ENCODE results near the gene UBE2N. TPM values are rescaled to one million over a fixed set of nuclear protein-coding genes. Genes with fewer than 3 reads are reported as not detected.
"Not testable (repeated sequence)": the region's sequence is repeated elsewhere in the genome, so short reads cannot be mapped to it uniquely, and the experiment has no call there.

The UBE2N gene
- total RNA-seq, 1 donor from 2014 or later, result 150 TPM

GRCh38 chr12:93390549-93391297, 51.0 kb downstream of the UBE2N start:
- Mint-ChIP-seq H3K36me3 (ENCODE audit: low read depth, unreplicated experiment) (no peaks in the 10 kb centered on the region), H3K9me3 (ENCODE audit: unreplicated experiment) (no peaks in the 10 kb centered on the region), H3K27ac (ENCODE audit: unreplicated experiment) (no peak overlapping the region), H3K27me3 (ENCODE audit: unreplicated experiment) (peaks cover 2% of the 10 kb centered on the region), H3K4me3 (ENCODE audit: unreplicated experiment) (no peak overlapping the region), H3K4me1 (ENCODE audit: unreplicated experiment) (peaks cover 3% of the 10 kb centered on the region)
- no peak for DNase-seq (ENCODE audit: low spot score)
- TF ChIP-seq CTCF (IDR thresholded peaks at IDR 0.05; ENCODE audit: unreplicated experiment), result no peak

DNA sequence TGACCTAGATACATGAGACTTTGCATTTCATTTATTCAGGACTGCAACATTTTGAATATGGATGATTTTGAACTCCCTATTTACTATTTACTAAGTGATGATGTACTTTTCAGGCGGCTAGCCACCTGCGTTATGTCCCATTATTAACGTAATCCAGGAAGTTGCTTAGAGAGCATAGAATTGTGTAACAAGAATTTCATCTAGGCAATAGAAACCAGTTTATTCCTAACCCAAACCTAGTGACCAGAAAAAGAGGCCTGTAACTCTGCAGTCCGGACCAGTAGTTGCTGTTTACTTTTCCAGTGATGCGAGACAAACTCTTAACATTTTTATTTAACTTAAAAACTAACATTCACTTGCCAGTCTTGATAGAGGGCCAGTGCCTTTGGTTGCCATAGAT, 51.7 kb downstream of the UBE2N start:
- TF ChIP-seq CTCF (IDR thresholded peaks at IDR 0.05; ENCODE audit: unreplicated experiment), result no peak
- H3K4me1 Mint-ChIP-seq (ENCODE audit: unreplicated experiment), result peaks cover 6% of the 10 kb centered on the region
- H3K36me3 Mint-ChIP-seq (ENCODE audit: low read depth, unreplicated experiment), result no peaks in the 10 kb centered on the region
- no peak for DNase-seq (ENCODE audit: low spot score)
- H3K27me3 Mint-ChIP-seq (ENCODE audit: unreplicated experiment), result peaks cover 2% of the 10 kb centered on the region
- H3K4me3 Mint-ChIP-seq (ENCODE audit: unreplicated experiment), result no peak overlapping the region
- H3K9me3 Mint-ChIP-seq (ENCODE audit: unreplicated experiment), result no peaks in the 10 kb centered on the region
- H3K27ac Mint-ChIP-seq (ENCODE audit: unreplicated experiment), result no peak overlapping the region

GRCh38 chr12:93387780-93388179, 54.0 kb downstream of the UBE2N start:
- no peak for TF ChIP-seq CTCF (IDR thresholded peaks at IDR 0.05; ENCODE audit: unreplicated experiment)
- Mint-ChIP-seq H3K27me3 (ENCODE audit: unreplicated experiment) (peaks cover 2% of the 10 kb centered on the region), H3K4me3 (ENCODE audit: unreplicated experiment) (no peak overlapping the region), H3K9me3 (ENCODE audit: unreplicated experiment) (no peaks in the 10 kb centered on the region), H3K4me1 (ENCODE audit: unreplicated experiment) (peaks cover 6% of the 10 kb centered on the region), H3K36me3 (ENCODE audit: low read depth, unreplicated experiment) (no peaks in the 10 kb centered on the region), H3K27ac (ENCODE audit: unreplicated experiment) (no peak overlapping the region)
- no peak for DNase-seq (ENCODE audit: low spot score)

GRCh38 chr12:93381976-93382437, 59.7 kb downstream of the UBE2N start:
- H3K4me1 Mint-ChIP-seq (ENCODE audit: unreplicated experiment), result peaks cover 31% of the 10 kb centered on the region
- H3K4me3 Mint-ChIP-seq (ENCODE audit: unreplicated experiment), result peak overlapping the region; percentile 99
- not testable (repeated sequence) for H3K27me3 Mint-ChIP-seq (ENCODE audit: unreplicated experiment); DNase-seq (ENCODE audit: low spot score); H3K36me3 Mint-ChIP-seq (ENCODE audit: low read depth, unreplicated experiment); H3K27ac Mint-ChIP-seq (ENCODE audit: unreplicated experiment); H3K9me3 Mint-ChIP-seq (ENCODE audit: unreplicated experiment)

DNA sequence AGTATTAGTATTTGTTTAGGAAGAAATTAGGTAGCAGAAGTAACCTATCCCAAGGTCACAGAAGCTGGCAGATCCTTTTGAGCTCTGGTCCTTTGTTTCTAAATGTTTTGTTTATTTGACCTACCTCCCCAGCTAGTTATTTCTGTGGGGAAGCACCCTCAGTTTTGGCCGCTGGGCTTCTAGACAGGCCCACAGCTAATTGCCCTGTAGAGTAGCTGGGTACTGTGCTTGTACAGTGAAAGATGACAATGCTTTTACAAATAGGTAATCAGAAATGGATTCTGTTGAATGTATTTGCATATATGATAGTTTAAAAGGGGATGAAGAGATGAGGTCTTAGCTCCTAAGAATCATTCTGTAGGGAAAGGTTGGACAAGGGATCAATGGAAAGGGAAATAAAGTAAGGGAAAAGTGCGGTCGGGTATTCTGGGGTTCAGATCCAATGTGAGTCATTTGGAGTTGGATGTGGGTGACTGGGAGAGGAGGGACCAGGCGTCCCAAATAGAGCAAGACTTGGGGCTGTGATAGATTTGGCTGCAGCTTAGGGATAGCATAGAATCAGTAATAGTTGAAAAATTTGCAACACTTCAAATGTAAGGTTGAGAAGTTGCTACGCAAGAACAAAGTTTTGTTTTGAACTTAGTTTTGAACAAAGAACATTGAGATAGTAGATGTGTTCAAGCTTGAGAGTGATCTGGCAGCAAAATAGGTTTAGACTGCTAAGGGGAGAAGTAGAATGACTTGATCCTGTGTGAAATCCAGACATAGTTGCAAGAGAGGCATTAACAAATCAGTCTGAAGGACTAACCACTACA, 60.4 kb downstream of the UBE2N start:
- Mint-ChIP-seq H3K4me1 (ENCODE audit: unreplicated experiment) (peaks cover 37% of the 10 kb centered on the region), H3K27me3 (ENCODE audit: unreplicated experiment) (peaks cover 6% of the 10 kb centered on the region)
- no peak for DNase-seq (ENCODE audit: low spot score)

More for the DNA sequence above, 60.4 kb downstream of the UBE2N start:
- H3K9me3 Mint-ChIP-seq (ENCODE audit: unreplicated experiment), result no peaks in the 10 kb centered on the region
- TF ChIP-seq CTCF (IDR thresholded peaks at IDR 0.05; ENCODE audit: unreplicated experiment), result no peak
- peak overlapping the region; percentile 99 for H3K4me3 Mint-ChIP-seq (ENCODE audit: unreplicated experiment)
- H3K36me3 Mint-ChIP-seq (ENCODE audit: low read depth, unreplicated experiment), result peaks cover 9% of the 10 kb centered on the region
- H3K27ac Mint-ChIP-seq (ENCODE audit: unreplicated experiment), result no peak overlapping the region
